ENCODE results near the gene PGAP1.

DNA sequence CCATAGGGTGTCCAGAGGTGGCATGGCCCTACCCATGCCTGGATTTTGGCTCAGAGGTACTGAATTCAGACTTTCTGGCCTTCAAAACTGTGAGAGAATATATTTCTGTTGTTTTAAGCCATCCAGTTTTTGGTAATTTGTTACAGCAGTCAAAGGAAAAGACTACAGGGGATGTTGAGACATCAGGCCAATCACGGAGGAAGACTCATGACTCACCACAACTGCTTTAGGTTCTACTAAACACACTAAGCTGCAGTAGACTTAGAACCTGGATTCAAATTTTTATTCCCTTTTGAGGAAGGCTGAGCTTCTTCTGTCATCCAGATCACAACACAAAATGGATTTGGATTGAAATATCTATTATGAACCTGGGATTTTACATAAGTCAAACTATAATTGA lies 105.3 kb downstream of the PGAP1 start:
- TF ChIP-seq, protein P1, sequence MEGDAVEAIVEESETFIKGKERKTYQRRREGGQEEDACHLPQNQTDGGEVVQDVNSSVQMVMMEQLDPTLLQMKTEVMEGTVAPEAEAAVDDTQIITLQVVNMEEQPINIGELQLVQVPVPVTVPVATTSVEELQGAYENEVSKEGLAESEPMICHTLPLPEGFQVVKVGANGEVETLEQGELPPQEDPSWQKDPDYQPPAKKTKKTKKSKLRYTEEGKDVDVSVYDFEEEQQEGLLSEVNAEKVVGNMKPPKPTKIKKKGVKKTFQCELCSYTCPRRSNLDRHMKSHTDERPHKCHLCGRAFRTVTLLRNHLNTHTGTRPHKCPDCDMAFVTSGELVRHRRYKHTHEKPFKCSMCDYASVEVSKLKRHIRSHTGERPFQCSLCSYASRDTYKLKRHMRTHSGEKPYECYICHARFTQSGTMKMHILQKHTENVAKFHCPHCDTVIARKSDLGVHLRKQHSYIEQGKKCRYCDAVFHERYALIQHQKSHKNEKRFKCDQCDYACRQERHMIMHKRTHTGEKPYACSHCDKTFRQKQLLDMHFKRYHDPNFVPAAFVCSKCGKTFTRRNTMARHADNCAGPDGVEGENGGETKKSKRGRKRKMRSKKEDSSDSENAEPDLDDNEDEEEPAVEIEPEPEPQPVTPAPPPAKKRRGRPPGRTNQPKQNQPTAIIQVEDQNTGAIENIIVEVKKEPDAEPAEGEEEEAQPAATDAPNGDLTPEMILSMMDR (IDR thresholded peaks at IDR 0.05): no peak
- TF ChIP-seq POLR2AphosphoS5 (IDR thresholded peaks at IDR 0.05): no peak

Measured in breast epithelium (tissue), 3 donors.